ENCODE measurements around the gene PPDPF.

Gene PPDPF

DNA sequence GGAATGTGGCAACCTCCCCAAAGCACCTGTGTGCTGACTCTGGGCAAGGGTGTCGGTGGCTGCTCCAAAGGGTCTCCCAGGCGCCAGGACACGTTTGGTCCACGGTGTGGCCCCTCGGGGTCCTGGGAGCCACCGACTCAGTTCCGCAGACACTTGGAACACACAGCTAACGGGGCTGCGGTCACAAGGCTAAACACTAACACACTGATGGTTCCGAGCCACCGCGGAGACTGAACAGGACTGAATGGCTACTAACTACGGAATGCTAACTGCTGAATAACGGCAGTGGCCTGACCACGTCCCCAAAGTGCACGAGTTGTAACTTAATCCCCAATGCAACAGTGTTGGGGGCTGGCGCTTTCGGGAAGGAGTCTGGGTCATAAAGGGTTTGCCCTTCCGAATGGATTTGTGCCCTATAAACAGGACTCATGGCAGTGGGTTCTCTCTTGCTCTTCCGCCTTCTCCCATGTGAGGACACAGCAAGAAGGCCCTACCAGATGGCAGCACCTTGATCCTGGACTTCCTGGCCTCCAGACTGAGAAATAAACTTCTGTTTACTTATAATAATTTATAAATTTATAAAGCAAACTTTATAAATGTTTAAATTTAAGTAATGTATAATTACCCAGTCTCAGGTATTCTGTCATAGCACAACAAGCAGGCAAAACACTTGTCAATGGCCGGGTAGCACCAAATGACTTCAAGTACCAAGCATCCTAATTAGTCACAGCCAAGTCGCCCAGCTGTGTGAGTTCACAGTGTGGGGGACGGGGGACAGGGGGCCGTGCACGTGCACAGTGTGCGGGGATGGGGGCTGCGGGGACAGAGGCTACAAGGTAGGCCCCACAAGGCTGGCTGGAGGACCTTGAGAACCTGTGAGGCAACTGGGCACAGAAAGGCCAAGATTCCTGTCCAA lies 19.4 kb upstream of the PPDPF start:
- no peak for DNase-seq

DNA sequence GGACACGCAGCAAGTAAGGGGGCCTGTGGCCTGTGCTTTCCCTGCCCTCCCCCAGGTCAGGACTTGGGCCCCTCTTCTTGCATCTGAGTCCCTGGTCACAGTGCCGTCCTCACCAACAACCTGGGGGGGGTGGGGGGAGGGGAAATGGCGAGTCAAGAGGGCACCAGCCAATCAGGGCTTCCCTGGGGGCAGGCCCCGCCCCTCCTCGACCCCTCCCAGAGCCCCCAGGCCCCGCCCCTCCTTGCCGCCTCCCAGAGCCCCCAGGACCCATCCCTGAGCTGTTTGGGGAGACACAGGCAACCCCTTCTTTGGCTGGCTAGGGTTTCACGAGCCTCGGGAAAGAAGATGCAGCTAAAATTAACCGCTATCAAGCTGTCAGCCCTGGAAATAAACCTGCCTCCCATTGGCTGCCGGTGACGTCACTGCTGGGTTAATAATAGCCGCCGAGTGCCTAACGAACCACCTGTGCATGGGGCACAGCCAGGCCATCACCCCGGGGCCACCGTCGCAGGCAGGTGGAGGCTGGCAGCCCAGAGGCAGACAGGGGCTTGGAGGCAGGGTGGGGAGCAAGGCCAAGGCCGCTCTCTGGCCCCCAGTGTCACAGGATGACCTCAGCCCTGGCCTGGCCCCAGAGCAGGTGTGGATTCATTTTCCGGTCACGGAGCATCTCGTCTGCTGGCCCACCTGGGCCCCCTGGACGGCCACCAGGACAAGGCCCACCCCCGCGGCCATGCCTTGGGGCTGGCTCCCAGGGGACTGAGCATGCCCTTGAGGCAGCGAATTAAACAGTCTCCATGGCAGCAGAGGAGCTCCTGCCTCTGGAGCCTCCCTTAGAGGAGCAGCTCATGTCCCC lies 18.5 kb upstream of the PPDPF start:
- no peak for DNase-seq

DNA sequence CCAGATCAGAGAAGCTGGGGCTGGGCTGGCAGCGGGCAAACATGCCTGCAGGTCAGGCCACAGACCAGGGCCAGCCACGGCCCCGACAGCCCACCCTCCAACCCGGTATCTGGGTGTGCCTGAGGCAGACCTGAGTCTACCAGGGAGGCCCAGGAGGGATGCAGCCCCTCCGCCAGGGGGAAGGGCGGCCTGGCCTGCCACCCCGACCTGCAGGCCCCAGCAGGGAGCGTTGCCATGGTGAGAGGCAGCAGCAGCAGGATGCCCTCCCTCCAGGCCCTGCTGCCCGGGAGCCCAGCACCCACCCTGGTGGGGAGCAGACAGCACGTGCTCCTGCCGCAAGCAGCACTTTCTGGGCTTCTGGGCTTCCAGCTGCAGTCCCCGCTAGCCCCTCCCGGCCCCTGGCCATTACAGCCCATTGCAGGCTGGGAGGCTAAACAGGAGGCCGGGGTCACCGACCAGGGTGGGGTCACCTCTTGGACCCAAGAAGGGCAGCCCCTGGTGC lies 17.8 kb upstream of the PPDPF start:
- no peak for DNase-seq

GRCh38 chr20:63503524-63503923 lies 17.0 kb upstream of the PPDPF start:
- no peak for DNase-seq

DNA sequence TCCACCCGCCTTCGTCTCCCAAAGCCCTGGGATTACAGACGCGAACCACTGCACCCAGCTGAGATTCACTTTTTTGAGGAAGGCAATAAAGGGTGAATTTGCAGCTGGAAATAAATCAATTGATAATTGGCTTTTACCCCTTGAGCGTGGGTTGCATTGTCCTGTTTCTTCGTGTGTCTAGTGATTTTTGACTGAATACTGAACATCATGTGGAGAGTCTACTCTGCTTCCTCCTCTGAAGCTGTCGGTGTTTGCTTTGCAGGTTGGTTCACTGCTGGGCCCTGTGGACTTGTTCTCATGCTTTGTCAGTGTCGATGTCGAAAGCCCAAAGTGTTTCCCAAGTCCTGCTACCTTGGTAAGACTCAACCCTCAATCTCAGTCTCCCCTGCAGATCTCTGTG lies 15.9 kb upstream of the PPDPF start:
- no peak for DNase-seq

DNA sequence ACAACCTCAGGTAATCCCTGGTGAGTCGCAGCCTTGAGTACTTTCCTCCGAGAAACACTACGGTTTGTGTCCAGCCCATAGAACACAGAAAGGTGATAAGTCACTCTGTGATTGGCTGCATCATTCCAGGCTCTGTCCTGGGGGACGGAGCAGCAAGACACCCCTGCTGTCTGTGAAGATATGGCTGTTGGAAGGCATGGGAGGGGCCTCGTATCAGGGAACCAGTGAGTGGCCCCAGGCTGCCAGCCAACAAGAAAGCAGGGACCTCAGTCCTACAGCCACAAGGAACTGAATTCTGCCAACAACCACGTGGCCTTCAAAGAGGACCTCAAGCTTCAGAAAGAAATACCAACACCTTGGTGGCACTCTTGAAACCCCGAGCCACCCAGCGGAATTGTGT lies 15.3 kb upstream of the PPDPF start:
- DNase-seq: no peak

GRCh38 chr20:63505723-63506122 lies 14.8 kb upstream of the PPDPF start:
- DNase-seq: no peak

GRCh38 chr20:63507083-63507743 lies 13.4 kb upstream of the PPDPF start:
- DNase-seq: no peak

GRCh38 chr20:63508072-63508768 lies 12.3 kb upstream of the PPDPF start:
- DNase-seq: no peak

DNA sequence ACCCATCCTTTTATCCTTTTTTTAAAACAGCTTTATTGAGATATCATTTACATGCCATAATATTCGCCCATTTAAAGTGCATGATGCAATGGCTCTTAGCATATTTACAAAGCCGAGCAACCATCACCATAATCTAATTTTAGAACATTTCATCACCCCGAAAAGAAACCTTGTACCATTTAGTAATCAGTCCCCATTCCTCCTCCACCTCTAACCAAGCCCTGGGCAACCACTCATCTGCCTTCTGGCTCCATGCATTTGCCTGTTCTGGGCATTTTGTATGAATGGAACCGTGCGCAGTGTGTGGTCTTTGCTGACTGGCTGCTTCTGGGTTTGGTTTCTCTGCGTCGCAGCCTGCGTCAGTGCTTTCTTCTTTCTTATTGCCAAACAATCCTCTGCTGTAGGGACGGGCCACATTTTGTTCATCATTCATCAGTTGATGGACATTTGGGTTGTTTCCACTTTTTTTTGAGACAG lies 11.4 kb upstream of the PPDPF start:
- no peak for DNase-seq

DNA sequence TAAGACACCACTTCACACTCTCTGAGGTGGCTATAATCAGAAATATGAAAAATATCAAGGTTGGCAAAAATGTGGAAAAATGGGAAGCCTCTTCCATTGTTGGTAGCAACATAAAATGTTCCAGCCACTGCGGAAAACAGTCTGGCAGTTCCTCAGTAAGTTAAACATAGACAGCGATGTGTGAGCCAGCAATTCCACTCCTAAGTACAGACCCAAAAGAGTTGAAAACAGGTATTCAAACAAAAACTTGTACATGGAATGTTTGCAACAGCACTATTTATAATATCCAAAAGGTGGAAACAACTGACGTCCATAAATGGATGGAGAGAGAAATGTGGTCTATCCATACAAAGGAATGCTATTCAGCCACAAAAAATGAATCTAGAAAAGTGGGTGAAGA lies 7.4 kb upstream of the PPDPF start:
- no peak for DNase-seq

DNA sequence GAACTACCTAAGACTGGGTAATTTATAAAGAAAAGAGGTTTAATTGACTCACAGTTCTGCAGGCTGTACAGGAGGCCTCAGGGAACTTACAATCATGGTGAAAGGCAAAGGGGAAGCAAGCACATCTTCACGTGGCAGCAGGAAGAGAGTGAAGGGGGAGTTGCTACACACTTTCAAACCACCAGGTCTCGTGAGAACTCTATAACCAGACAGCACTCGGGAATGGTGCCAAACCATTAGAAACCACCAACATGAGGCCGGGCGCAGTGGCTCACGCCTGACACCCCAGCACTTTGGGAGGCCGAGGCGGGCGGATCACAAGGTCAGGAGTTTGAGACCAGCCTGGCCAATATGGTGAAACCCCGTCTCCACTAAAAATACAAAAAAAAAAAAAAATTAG lies 6.0 kb upstream of the PPDPF start:
- peak in 1 of 2 donors; percentile 36 for DNase-seq

DNA sequence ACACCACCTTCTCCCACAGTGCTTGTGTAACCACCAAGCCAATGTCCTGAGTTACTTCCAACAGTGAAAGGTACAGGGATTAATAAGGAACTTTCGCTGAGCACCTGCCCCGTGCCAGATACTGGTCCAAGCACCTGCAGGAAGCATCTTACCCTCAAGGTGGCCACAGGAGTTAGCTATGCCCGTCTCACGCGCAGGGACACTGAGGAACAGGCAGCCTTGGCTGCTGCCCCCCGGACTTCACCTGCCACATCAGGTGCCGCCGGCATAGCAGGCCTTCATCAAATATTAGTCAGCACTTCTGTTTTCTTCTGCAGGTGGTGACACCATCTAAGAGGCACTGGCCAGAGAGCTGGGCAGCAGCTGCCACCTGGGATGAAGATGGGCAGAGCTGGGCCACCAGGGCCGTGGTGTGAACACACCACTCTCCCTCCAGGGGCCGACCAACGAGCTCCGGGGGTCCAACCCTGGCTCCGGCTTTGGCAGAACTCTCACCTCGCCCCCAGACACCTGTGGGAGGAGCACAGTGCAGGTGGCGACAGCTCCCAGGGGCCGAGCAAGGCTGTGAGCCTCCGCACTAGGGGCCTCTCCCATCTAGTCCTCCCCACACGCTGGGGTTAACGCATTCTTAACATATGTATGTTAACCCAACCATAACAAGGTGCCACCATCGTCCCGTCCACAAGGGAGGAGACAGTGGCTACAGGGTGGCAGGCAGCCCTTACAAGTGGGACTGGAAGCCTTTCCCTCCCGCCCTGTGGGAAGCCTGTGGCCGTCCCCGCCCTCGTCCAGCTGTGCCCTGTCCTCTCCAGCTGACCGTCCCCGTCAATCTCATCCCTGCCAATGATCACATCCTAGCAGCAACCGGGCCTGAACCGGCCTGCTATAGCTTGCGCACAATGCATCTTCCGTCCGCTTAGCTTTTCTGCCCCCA lies 2.9 kb upstream of the PPDPF start:
- DNase-seq: no peak

GRCh38 chr20:63518351-63518861 lies 2.2 kb upstream of the PPDPF start:
- no peak for DNase-seq

- DNase-seq: no peak
Measured at GRCh38 chr20:63518946-63519667, 1.5 kb upstream of the PPDPF start.

DNA sequence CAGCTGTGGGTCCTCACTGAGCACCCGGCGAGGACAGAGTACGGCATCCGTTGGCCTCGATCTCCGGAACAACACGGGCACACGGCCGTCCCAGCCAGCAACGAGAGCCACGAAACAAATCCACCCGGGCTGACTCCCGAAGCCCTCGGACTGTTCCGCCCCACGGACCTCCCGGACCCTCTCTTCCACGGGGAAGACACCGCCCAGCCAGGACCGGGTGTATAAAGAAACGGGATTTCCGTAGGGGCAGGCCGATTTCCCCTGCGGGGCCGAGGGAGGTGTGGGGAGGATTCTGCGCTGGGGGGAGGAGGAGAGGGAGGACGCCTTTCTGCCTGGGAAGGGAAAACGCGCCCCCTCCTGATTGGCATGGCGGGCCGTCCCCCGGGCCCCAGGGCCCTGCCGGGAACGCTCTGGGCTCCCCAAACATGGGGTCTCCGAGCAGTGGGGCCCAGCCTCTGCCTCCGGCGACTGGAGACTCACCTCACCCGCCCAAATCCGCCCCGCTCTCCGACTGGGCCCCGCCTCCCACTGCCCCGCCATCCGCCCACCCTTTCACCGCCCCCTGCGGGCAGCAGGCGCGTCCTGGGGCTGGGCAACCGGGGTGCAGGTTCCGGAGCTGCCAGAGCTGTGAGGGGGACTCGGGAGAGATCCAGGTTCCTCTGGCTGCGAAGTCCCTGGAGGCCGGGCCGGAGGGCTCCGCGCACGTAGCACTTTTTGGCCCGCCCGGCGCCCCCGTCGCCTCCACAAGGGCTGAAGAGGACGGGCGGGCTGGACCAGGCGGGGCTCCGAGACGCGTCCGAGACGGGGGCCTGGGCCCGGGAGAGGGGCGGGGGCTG lies 679 bp upstream of the PPDPF start:
- DNase-seq: peak in 1 of 2 donors; percentile 80

- DNase-seq: peak in 1 of 2 donors; percentile 38
Measured at GRCh38 chr20:63520934-63521601, 503 bp downstream of the PPDPF start.

GRCh38 chr20:63521602-63522001 lies 1.0 kb downstream of the PPDPF start:
- DNase-seq: no peak
